Effector memory CD4-positive, alpha-beta T cell (primary cell): ENCODE measurements around the gene EMC9.

ENCODE experiments used
- DNase-seq, 3 donors: peaks; one replicate each; pipeline ENCODE4 v3.0.0-alpha.2; 2020
- H3K27ac ChIP-seq: 2 replicates; pipeline ENCODE4 v1.7.0; 2013; ENCODE audit warnings: mild to moderate bottlenecking, low read length, moderate library complexity; ENCODE audit not compliant: insufficient read depth, poor library complexity, severe bottlenecking
- H3K27me3 ChIP-seq: replicated peaks from 2 replicates; pipeline ENCODE4 v1.7.0; 2013; ENCODE audit warnings: mild to moderate bottlenecking, low read length; ENCODE audit not compliant: insufficient read depth, control insufficient read depth, poor library complexity, severe bottlenecking
- H3K36me3 ChIP-seq: 2 replicates; pipeline ENCODE4 v1.7.0; 2013; ENCODE audit warnings: mild to moderate bottlenecking, low read length, moderate library complexity; ENCODE audit not compliant: control insufficient read depth, insufficient read depth
- H3K4me1 ChIP-seq: 2 replicates; pipeline ENCODE4 v1.7.0; 2013; ENCODE audit warnings: low read length, mild to moderate bottlenecking; ENCODE audit not compliant: control insufficient read depth, insufficient read depth, poor library complexity, severe bottlenecking
- H3K4me3 ChIP-seq: 2 replicates; pipeline ENCODE4 v1.7.0; 2013; ENCODE audit warnings: low read length, low read depth, mild to moderate bottlenecking; ENCODE audit not compliant: insufficient read depth, poor library complexity, severe bottlenecking
- H3K9me3 ChIP-seq: 2 replicates; pipeline ENCODE4 v1.7.0; 2013; ENCODE audit warnings: mild to moderate bottlenecking, low read length, moderate library complexity; ENCODE audit not compliant: control insufficient read depth

EMC9 gene

DNA sequence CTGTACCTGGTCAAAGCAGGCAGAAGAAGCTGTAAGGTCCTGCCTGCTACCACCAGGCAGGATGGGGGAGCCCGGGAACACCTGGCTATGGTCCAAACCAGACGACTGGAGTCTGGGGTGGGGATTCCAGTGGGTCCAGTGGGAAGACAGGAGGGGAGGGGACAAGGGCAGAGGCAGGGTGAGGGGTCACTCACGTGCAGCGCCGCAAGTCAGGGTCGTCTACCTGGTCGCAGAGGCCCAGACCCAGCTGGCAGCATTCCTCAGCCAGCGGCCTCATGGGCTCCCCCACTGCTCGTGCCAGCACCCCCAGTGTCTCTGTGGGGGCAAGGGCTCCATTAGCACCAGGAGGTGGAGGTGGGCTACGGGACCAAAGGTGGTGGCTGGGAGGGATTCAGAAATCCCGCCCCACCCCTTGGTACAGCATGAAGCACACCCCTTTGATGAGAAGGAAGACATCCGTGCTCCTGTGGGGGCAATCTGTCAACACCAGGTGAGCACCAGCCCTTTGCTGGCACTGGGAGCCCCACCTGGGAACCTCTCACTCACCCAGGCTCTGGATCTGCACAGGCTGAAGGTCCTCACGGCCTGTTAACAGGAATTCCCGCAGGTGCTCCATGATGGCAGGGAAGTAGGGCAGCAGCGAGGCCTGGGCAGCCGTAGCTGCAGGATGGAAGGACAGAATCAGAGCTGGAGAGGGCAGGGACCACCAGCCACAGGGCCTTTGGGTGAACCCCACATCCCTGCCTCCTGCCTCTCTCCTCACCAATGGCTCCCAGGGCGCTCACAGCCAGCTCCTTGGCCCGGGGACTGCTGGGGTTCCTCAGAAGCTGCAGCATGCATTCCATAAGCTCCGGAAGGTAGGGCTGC is 42.9 kb upstream of the EMC9 start:
- Histone ChIP-seq H3K4me3 (no peak overlapping the region), H3K27ac (no peak overlapping the region), H3K4me1 (peaks cover 19% of the 10 kb centered on the region), H3K36me3 (peaks cover 75% of the 10 kb centered on the region), H3K27me3 (no peaks in the 10 kb centered on the region), H3K9me3 (no peaks in the 10 kb centered on the region)
- no peak for DNase-seq

DNA sequence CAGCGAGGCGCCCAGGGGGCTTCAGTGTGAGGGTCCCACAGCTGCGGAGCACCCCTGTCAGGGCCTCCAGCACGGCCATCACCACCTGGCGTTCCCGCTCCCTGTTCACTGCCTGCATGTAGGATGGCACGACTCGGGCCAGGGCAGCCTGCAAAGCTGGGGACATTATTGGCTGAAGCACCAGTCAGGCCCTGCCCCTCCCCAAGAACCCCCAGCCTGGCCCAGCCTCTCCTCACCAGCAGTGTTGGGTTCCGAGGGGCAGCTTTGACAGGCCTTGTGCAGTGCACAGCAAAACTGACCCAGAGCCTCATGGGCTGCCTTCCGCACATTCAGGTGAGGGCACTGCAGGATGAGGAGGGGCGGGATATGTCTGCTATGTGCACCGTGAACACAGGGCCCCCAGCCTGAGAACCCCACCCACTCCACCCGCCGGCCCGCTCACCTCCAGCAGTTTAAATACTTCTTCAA is 41.7 kb upstream of the EMC9 start:
- H3K36me3 ChIP-seq, result peaks cover 87% of the 10 kb centered on the region
- H3K27ac ChIP-seq, result no peak overlapping the region
- H3K27me3 ChIP-seq, result no peaks in the 10 kb centered on the region
- no peak for DNase-seq
- H3K4me1 ChIP-seq, result peaks cover 8% of the 10 kb centered on the region
- no peaks in the 10 kb centered on the region for H3K9me3 ChIP-seq
- no peak overlapping the region for H3K4me3 ChIP-seq

DNA sequence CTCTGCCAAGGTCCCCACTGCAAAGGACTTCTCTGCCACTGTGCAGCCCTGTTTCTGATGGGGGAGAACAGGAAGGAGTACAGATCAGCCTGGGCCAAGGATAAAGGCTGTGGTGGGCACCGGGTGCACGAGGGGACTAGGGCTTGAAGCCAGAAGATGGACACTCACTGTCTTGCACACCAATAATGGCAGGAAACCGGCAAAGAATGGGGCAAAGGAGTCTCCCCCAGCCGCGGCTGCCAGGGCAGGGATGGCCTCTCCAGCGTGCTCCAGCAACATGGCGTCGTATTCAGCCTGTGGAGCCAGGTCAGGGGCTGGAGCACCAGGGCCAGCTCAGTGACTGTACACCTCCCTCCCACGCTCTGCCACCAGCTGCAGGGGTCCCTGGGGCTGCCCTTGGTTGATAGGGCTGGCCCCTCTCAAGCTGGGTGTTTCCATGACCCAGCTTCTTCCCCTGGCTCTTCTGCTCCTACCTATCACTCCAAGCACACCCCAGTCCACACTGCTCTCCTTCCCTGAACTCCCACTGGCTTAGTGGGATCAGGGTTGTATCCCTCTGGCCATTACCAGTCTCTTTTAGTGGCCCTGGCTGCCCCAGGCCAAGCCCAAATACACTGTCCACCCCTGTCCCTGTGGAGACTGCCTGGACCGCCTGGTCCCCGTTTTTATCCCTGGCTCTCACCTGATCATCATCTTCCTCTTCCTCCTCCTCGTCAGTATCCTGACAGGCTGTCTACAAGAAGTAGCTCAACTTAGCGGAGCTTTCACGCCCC is 40.9 kb upstream of the EMC9 start:
- Histone ChIP-seq H3K36me3 (peaks cover 93% of the 10 kb centered on the region), H3K4me1 (peaks cover under 1% of the 10 kb centered on the region), H3K27me3 (no peaks in the 10 kb centered on the region), H3K9me3 (no peaks in the 10 kb centered on the region), H3K27ac (no peak overlapping the region), H3K4me3 (no peak overlapping the region)
- DNase-seq, result no peak

DNA sequence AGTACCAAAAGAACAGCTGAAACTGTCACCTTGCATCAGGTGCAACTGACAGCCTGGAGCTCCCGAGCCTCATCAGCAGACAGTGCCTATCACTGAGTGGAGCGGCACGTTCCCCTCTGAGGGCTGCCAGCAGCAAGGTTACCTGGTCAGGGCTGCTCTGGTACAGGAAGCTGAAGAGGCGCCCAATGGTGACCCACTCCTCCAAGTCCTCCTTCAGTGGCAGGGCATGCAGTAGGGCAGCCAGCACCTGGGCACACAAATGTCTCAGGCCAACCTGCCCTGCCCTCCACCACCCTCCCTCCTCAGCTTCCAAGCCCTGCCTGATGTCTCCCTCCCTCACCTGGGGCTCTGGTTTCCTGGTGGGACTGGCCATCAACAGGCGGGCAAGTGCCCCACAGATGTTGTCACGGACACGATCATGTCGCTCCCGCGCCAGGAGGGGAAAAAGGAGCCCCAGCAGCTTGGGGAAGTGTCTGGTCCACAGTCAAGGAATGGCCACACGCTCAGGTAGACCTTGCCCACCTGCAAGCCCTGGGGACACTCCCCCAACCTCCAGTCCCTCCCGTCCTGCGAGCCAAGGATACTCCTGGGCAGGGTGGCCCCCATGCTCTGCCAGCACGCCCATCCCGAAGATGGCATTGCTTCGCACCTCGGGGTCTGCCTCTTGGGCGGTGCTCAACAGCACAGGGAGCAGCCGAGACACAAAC is 40.1 kb upstream of the EMC9 start:
- H3K4me1 ChIP-seq, result no peaks in the 10 kb centered on the region
- DNase-seq, result no peak
- H3K36me3 ChIP-seq, result peaks cover 95% of the 10 kb centered on the region
- no peaks in the 10 kb centered on the region for H3K9me3 ChIP-seq
- no peaks in the 10 kb centered on the region for H3K27me3 ChIP-seq
- H3K4me3 ChIP-seq, result no peak overlapping the region
- H3K27ac ChIP-seq, result no peak overlapping the region

DNA sequence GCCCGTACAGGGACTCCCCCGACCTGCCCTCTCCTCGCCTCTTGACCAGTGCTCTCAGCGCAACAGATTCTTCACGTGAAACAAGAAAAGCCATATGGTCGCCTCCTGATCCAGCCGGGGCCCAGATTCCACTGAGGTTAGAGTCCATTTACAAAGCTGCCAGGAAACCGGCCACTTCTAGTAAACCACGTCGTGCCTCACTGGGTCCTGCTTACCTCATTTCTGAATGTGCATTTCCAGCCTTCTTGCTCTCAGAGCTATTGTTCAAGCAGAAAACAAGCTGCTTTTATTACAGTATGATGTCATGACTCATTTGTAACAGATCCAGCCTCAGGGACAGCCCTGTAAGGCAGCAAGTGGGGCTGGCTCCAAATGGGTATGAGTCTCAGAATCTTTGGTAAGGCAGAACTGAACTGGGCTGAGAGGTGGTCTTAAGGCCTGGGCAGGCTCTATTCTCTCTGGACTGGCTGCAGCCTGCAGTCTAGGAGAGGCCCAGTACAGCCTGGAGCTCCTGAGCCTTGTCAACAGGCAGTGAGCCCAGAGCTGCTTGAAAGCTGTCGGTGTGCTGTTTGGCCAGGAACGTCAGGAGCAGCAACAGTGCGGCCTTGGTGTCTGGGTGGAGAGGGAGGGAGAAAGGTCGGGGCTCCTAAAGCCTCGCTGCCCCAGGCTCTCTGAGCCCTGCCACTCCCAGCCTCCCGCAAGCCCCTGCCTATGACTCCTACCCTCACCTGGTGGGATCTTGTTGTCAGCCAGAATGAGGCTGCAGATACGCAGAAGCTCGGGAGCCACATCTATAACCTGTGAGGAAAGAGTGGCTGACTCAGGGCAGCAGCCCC is 38.8 kb upstream of the EMC9 start:
- Histone ChIP-seq H3K27ac (no peak overlapping the region), H3K9me3 (no peaks in the 10 kb centered on the region), H3K27me3 (no peaks in the 10 kb centered on the region), H3K36me3 (peaks cover 87% of the 10 kb centered on the region), H3K4me3 (no peak overlapping the region), H3K4me1 (no peaks in the 10 kb centered on the region)
- DNase-seq, result no peak

DNA sequence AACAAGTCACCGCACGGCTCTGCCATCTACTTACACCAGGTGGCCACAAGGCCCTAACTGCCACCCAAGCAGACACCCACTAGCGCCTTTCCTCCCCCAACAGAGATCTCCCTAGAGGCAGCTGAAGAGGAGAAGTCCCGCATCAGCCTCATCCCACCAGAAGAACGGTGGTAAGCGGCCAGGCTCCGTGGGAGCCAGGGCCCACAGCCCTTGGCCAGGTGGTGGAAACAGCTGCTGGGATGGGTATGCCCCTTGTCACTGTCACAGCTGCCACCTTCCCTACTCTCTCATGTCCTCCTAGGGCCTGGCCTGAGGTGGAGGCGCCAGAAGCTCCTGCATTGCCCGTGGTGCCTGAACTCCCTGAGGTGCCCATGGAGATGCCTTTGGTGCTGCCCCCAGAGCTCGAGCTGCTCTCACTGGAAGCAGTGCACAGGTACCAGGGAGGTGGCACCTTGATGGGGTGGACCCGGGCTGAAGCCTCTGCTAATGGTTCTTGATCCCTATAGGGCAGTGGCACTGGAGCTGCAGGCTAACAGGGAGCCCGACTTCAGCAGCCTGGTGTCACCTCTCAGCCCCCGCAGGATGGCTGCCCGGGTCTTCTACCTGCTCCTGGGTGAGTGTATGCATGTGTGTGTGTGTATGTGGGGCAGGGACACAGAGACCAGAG is 38.0 kb upstream of the EMC9 start:
- no peak overlapping the region for H3K27ac ChIP-seq
- no peaks in the 10 kb centered on the region for H3K9me3 ChIP-seq
- H3K4me3 ChIP-seq, result no peak overlapping the region
- peaks cover 81% of the 10 kb centered on the region for H3K36me3 ChIP-seq
- DNase-seq, result no peak
- H3K27me3 ChIP-seq, result no peaks in the 10 kb centered on the region
- H3K4me1 ChIP-seq, result no peaks in the 10 kb centered on the region

GRCh38 chr14:24178399-24179178 is 37.2 kb upstream of the EMC9 start:
- Histone ChIP-seq H3K9me3 (no peaks in the 10 kb centered on the region), H3K4me3 (no peak overlapping the region), H3K27ac (no peak overlapping the region), H3K27me3 (no peaks in the 10 kb centered on the region), H3K4me1 (no peaks in the 10 kb centered on the region), H3K36me3 (peaks cover 74% of the 10 kb centered on the region)
- DNase-seq, result no peak

- Histone ChIP-seq H3K27me3 (no peaks in the 10 kb centered on the region), H3K4me3 (no peak overlapping the region), H3K36me3 (peaks cover 67% of the 10 kb centered on the region), H3K9me3 (no peaks in the 10 kb centered on the region), H3K27ac (no peak overlapping the region), H3K4me1 (no peaks in the 10 kb centered on the region)
- DNase-seq, result no peak
Observed at GRCh38 chr14:24177891-24178290, 36.5 kb upstream of the EMC9 start.
